K562 (cell line): ENCODE results near the gene ZNF74. TPM values are rescaled to one million over a fixed set of nuclear protein-coding genes. Genes with fewer than 3 reads are reported as not detected.

ENCODE experiments used
- ATAC-seq: fragments of 200-7000 bp; cut with Tn5 transposase; 3 replicates; pipeline ENCODE4 v1.9.1; 2020; ENCODE audit warnings: moderate library complexity
- BruUV-seq: library from RNA; stranded (reverse); fragments of 400-500 nt; replicated peaks from 2 replicates; lab custom pipeline; 2021; lab: Mats Ljungman, UMichigan
- CTCF ChIA-PET: fragments of 300-600 bp; formaldehyde crosslinking; extraction: SDS; loops from one replicate; lab custom pipeline; 2021; ENCODE audit warnings: low intra/inter-chr PET ratio; lab: Yijun Ruan, JAX
- POLR2A ChIA-PET: fragments of 300-600, 350-650 bp; sonication (Branson Sonifier 250); formaldehyde crosslinking; extraction: SDS; loops from one replicate; lab custom pipeline; 2021; ENCODE audit warnings: antibody characterized with exemption, inconsistent platforms; lab: Yijun Ruan, JAX
- DNase-seq, 4 experiments: peaks; one replicate each; pipeline versions ENCODE4 v3.0.0 to v3.0.0-alpha.2; 2011 to 2018; ENCODE audit warnings: low spot score in 3 of 4, mixed read lengths in 3 of 4; ENCODE audit errors: extremely low read depth in 1 of 4
- FAIRE-seq: peaks from 2 replicates; lab custom pipeline; 2011; peaks lifted over from hg19 to GRCh38; lab: Jason Lieb, UNC
- H2AFZ ChIP-seq: 2 replicates; pipeline ENCODE4 v1.6.0; 2011; ENCODE audit warnings: low read depth, low read length, control low read depth, inconsistent platforms
- H3K27ac ChIP-seq: fragments of 200-600 bp; 3 replicates; pipeline ENCODE4 v1.8.0; 2011; ENCODE audit warnings: low read depth, mild to moderate bottlenecking, control low read depth, inconsistent platforms, low read length, moderate library complexity, mixed read lengths; ENCODE audit errors: extremely low read depth
- H3K27me3 ChIP-seq, 2 experiments: fragments of 300-600 bp in 1 of 2; 2 replicates in 1 of 2; 3 replicates in 1 of 2; pipeline versions ENCODE4 v1.6.0 to v1.8.0; 2011; ENCODE audit warnings: inconsistent platforms in 2 of 2, low read length in 2 of 2, mild to moderate bottlenecking in 1 of 2, mixed read lengths in 1 of 2, moderate library complexity in 1 of 2; ENCODE audit not compliant: control insufficient read depth in 2 of 2, insufficient read depth in 2 of 2
- H3K36me3 ChIP-seq: fragments of 300-600 bp; 3 replicates; pipeline ENCODE4 v1.8.0; 2011; ENCODE audit warnings: mild to moderate bottlenecking, low read length, inconsistent platforms; ENCODE audit not compliant: control insufficient read depth, insufficient read depth
- H3K4me1 ChIP-seq, 2 experiments: fragments of 200-600 bp in 1 of 2; replicated peaks in 1 of 2; 2 replicates in 1 of 2; 3 replicates in 1 of 2; pipeline versions ENCODE4 v1.5.1 to v1.8.0; 2011; ENCODE audit warnings: inconsistent platforms in 2 of 2, low read length in 2 of 2, mild to moderate bottlenecking in 1 of 2, mixed read lengths in 1 of 2, moderate library complexity in 1 of 2; ENCODE audit not compliant: control insufficient read depth in 2 of 2, insufficient read depth in 2 of 2
- H3K4me2 ChIP-seq: 2 replicates; pipeline ENCODE4 v1.6.1; 2011; ENCODE audit warnings: low read length, control low read depth, inconsistent platforms, mixed read lengths; ENCODE audit not compliant: insufficient read depth
- H3K4me3 ChIP-seq: fragments of 200-600 bp; sonication (generic), shearing (Covaris generic); 2 replicates; pipeline ENCODE4 v1.5.1; 2016; ENCODE audit warnings: control low read depth, inconsistent platforms
- H3K79me2 ChIP-seq: fragments of 200-600 bp; 3 replicates; pipeline ENCODE4 v1.8.0; 2011; ENCODE audit warnings: low read length, inconsistent platforms; ENCODE audit not compliant: control insufficient read depth, insufficient read depth
- H3K9ac ChIP-seq, 2 experiments: 2 replicates each; pipeline versions ENCODE4 v1.6.0 to v1.6.1; 2011; ENCODE audit warnings: low read depth in 2 of 2, low read length in 2 of 2, control low read depth in 1 of 2, inconsistent platforms in 1 of 2, mild to moderate bottlenecking in 1 of 2, mixed read lengths in 1 of 2; ENCODE audit not compliant: insufficient read depth in 1 of 2
- H3K9me1 ChIP-seq: one replicate; pipeline ENCODE4 v1.6.0; 2011; ENCODE audit warnings: inconsistent platforms, mild to moderate bottlenecking, low read length, moderate library complexity; ENCODE audit not compliant: control insufficient read depth, insufficient read depth
- H3K9me3 ChIP-seq: replicated peaks from 2 replicates; pipeline ENCODE4 v1.5.1; 2011; ENCODE audit warnings: low read depth, low read length, inconsistent platforms; ENCODE audit not compliant: control insufficient read depth, insufficient read depth
- H4K20me1 ChIP-seq: replicated peaks from 2 replicates; pipeline ENCODE4 v1.6.1; 2011; ENCODE audit warnings: low read length, inconsistent platforms, mixed read lengths; ENCODE audit not compliant: control insufficient read depth, insufficient read depth
- CTBP1 ChIP-seq: fragments of 450-650 bp; IDR thresholded peaks from 2 replicates; pipeline ENCODE4 v1.6.1; 2016; ENCODE audit warnings: borderline replicate concordance
- ELF1 ChIP-seq: fragments of 200-800 bp; sonication (Bioruptor generic); IDR thresholded peaks from 2 replicates; pipeline ENCODE4 v1.6.1; 2016; ENCODE audit warnings: missing genetic modification characterization, missing compliant biosample characterization
- MIER1 ChIP-seq: fragments of 450-650 bp; IDR thresholded peaks from 2 replicates; pipeline ENCODE4 v1.6.1; 2016; ENCODE audit warnings: antibody characterized with exemption, mild to moderate bottlenecking, low read depth
- NFE2 ChIP-seq: IDR thresholded peaks from 2 replicates; pipeline ENCODE4 v1.6.1; 2014; ENCODE audit warnings: antibody characterized with exemption, low read depth
- PTTG1 ChIP-seq: fragments of 450-650 bp; IDR thresholded peaks from 2 replicates; pipeline ENCODE4 v1.6.1; 2016; ENCODE audit warnings: low read depth, mild to moderate bottlenecking, missing genetic modification characterization, missing compliant biosample characterization
- ZBTB11 ChIP-seq, 3 experiments: fragments of 200-800 bp in 1 of 3; fragments of 250-450 bp in 1 of 3; fragments of 450-650 bp in 1 of 3; sonication (Bioruptor Pico) in 1 of 3; sonication (Bioruptor generic) in 1 of 3; formaldehyde crosslinking in 1 of 3; IDR thresholded peaks; 2 replicates each; pipeline versions ENCODE4 v1.6.1 to v1.8.0; 2016 to 2022; ENCODE audit warnings: mild to moderate bottlenecking in 2 of 3, missing genetic modification characterization in 2 of 3, missing compliant biosample characterization in 1 of 3, moderate library complexity in 1 of 3
- ZNF263 ChIP-seq: sonication (generic); formaldehyde crosslinking; IDR thresholded peaks from 2 replicates; pipeline ENCODE4 v1.8.0; 2022; ENCODE audit warnings: mild to moderate bottlenecking, missing genetic modification reagents, borderline replicate concordance
- WGBS: fragments of 100-300 bp; shearing (Covaris generic); methylation state at CpG from one replicate; pipeline ENCODE4 v1.1.6; 2016; ENCODE audit warnings: low coverage, mixed read lengths; ENCODE audit not compliant: insufficient coverage; ENCODE audit errors: missing lambda C conversion rate; 5-methylcytosine and 5-hydroxymethylcytosine counted together
- in situ Hi-C: fragments of 300-500 bp; cut with MboI; formaldehyde crosslinking; loops from 4 replicates; pipeline ENCODE4 v1.15.0; 2018; ENCODE audit warnings: inconsistent platforms, mixed read lengths
- intact Hi-C: fragments of 100-400 bp; cut with micrococcal nuclease; formaldehyde crosslinking; loops from 2 replicates; pipeline ENCODE4 v1.14.2; 2022
- polyA plus RNA-seq, 8 experiments: library from polyadenylated mRNA; depleted of rRNA in 4 of 8; stranded (reverse) in 5 of 8; unstranded in 3 of 8; fragments of >200 nt; fragmentation: Nextera tagmentation in 2 of 8; fragmentation: Illumina TruSeq in 1 of 8; extraction: Ambion mirVana in 2 of 8; extraction: Trizol in 1 of 8; gene quantifications; 2 replicates each; pipeline versions ENCODE4 v1.2.1 to v1.2.3, GENCODE V29; 2011 to 2014; ENCODE audit warnings: inconsistent platforms in 1 of 8, missing spikeins in 1 of 8
- total RNA-seq, 7 experiments: library from RNA; depleted of rRNA in 6 of 7; stranded (reverse); fragments of >200 nt in 6 of 7; fragmentation: Illumina TruSeq in 2 of 7; extraction: Trizol in 2 of 7; gene quantifications; 2 replicates each; pipeline versions ENCODE4 v1.2.1 to v1.2.3, GENCODE V29; 2011 to 2021; ENCODE audit warnings: low replicate concordance in 1 of 7
- TF ChIP-seq, protein P1 (sequence below): fragments of 450-650 bp; IDR thresholded peaks from 2 replicates; pipeline ENCODE4 v1.6.1; 2016; ENCODE audit warnings: low read depth

ZNF74 gene
- total and polyA plus RNA-seq, 9 of the 15 experiments (the other 6 are each of a cell fraction or from before 2014, with no cell fraction given): 2.4 to 53.5 (median 31.5) TPM

GRCh38 chr22:20423008-20423905 lies 29.3 kb downstream of the ZNF74 start:
- POLR2A ChIA-PET: interaction anchor here (0.5 to 1.5 kb wide), 11 partner anchors 10 to 1394 kb away, joined by 3 to 6 read pairs (median 3); no protein-coding TSS in a partner anchor
- no peak for FAIRE-seq
- WGBS: 18% methylated on average over 20 of the region's 20 CpGs
- Histone ChIP-seq H3K36me3 (no peaks in the 10 kb centered on the region), H3K4me2 (no peak overlapping the region), H2AFZ (no peak overlapping the region), H3K9me1 (no peaks in the 10 kb centered on the region), H3K9me3 (no peaks in the 10 kb centered on the region), H3K4me3 (no peak overlapping the region), H3K4me1 (peaks cover 0 to 37% of the 10 kb centered on the region in 2 experiments; a peak in 3 of 5 replicates), H3K27me3 (peaks cover 38 to 62% of the 10 kb centered on the region in 2 experiments; a peak in 4 of 5 replicates), H3K9ac (peak overlapping the region in 1 of 2 experiments; percentile 70; a peak in 2 of 4 replicates), H3K79me2 (no peaks in the 10 kb centered on the region), H3K27ac (no peak overlapping the region), H4K20me1 (peaks cover 31% of the 10 kb centered on the region)
- no peak for DNase-seq
- intact Hi-C loops: no loop called here
- no peak; the same call in 2 of the 3 replicates for ATAC-seq
- no TSS peak for BruUV-seq
- in situ Hi-C loops: loop anchor here (5.0 to 25.0 kb wide), 3 partner anchors 34 to 1886 kb away; partner anchors contain the start of gene TMEM191B
- CTCF ChIA-PET: no interaction called here
- 0 out of 6 replicates have a peak, but pooled peaks of 1 of the 3 experiments have one; percentile 27 for TF ChIP-seq ZBTB11 (CRISPR knock-in tag; IDR thresholded peaks at IDR 0.05)
- no peak for TF ChIP-seq CTBP1
- no peak for TF ChIP-seq NFE2
- TF ChIP-seq, protein P1, sequence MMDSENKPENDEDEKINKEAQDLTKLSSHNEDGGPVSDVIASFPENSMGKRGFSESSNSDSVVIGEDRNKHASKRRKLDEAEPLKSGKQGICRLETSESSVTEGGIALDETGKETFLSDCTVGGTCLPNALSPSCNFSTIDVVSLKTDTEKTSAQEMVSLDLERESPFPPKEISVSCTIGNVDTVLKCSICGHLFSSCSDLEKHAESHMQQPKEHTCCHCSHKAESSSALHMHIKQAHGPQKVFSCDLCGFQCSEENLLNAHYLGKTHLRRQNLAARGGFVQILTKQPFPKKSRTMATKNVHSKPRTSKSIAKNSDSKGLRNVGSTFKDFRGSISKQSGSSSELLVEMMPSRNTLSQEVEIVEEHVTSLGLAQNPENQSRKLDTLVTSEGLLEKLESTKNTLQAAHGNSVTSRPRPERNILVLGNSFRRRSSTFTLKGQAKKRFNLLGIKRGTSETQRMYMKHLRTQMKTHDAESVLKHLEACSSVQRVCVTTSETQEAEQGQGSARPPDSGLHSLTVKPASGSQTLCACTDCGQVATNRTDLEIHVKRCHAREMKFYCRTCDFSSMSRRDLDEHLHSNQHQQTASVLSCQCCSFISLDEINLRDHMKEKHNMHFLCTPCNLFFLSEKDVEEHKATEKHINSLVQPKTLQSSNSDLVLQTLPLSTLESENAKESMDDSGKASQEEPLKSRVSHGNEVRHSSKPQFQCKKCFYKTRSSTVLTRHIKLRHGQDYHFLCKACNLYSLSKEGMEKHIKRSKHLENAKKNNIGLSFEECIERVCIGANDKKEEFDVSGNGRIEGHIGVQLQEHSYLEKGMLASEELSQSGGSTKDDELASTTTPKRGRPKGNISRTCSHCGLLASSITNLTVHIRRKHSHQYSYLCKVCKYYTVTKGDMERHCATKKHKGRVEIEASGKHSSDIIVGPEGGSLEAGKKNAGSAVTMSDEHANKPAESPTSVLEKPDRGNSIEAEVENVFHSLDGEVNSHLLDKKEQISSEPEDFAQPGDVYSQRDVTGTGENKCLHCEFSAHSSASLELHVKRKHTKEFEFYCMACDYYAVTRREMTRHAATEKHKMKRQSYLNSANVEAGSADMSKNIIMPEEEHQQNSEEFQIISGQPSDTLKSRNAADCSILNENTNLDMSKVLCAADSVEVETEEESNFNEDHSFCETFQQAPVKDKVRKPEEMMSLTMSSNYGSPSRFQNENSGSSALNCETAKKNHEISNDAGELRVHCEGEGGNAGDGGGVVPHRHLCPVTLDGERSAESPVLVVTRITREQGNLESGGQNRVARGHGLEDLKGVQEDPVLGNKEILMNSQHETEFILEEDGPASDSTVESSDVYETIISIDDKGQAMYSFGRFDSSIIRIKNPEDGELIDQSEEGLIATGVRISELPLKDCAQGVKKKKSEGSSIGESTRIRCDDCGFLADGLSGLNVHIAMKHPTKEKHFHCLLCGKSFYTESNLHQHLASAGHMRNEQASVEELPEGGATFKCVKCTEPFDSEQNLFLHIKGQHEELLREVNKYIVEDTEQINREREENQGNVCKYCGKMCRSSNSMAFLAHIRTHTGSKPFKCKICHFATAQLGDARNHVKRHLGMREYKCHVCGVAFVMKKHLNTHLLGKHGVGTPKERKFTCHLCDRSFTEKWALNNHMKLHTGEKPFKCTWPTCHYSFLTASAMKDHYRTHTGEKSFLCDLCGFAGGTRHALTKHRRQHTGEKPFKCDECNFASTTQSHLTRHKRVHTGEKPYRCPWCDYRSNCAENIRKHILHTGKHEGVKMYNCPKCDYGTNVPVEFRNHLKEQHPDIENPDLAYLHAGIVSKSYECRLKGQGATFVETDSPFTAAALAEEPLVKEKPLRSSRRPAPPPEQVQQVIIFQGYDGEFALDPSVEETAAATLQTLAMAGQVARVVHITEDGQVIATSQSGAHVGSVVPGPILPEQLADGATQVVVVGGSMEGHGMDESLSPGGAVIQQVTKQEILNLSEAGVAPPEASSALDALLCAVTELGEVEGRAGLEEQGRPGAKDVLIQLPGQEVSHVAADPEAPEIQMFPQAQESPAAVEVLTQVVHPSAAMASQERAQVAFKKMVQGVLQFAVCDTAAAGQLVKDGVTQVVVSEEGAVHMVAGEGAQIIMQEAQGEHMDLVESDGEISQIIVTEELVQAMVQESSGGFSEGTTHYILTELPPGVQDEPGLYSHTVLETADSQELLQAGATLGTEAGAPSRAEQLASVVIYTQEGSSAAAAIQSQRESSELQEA: no peak
- no peak for TF ChIP-seq ZNF263
- no peak for TF ChIP-seq ELF1
- TF ChIP-seq PTTG1: no peak
- no peak for TF ChIP-seq MIER1
